Fibroblast of skin of right biceps (primary cell): Measurements from ENCODE around the gene TSPAN11.

Experiments
- DNase-seq: peaks from one replicate; pipeline ENCODE4 v3.0.0-alpha.2; 2013

Gene TSPAN11

GRCh38 chr12:30913323-30913722 lies 13.2 kb upstream of the TSPAN11 start:
- no peak for DNase-seq

DNA sequence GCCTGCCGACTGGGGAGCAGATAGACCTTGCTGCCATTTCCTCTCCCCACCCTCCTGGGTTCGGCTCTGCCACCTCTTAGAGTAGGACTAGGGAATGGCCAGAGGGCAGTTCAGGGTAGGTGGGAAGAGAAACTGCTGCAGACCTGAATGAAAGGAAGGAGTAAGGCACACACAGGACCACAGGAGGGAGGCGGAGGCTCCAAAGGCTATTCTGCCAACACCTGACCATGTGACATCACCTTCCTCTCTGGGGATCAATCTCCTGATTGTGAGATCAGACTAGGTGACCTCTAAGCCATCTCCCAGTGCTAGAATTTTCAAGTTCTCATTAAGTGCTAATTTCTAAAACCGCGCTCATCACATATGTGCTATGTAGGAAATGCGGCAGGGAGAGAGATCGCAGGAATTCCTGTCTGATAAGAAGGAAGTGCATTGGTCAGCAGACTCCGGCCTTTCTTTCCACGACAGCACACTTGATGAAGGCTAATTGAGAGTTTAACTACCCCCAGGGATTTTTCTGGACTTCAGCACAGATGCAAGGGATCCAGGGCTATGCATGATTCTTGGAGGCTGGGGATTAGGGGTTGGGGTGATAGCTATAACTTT lies 11.5 kb upstream of the TSPAN11 start:
- DNase-seq = no peak

- no peak for DNase-seq
These were observed 3.5 kb upstream of the TSPAN11 start for GRCh38 chr12:30923057-30923456.

DNA sequence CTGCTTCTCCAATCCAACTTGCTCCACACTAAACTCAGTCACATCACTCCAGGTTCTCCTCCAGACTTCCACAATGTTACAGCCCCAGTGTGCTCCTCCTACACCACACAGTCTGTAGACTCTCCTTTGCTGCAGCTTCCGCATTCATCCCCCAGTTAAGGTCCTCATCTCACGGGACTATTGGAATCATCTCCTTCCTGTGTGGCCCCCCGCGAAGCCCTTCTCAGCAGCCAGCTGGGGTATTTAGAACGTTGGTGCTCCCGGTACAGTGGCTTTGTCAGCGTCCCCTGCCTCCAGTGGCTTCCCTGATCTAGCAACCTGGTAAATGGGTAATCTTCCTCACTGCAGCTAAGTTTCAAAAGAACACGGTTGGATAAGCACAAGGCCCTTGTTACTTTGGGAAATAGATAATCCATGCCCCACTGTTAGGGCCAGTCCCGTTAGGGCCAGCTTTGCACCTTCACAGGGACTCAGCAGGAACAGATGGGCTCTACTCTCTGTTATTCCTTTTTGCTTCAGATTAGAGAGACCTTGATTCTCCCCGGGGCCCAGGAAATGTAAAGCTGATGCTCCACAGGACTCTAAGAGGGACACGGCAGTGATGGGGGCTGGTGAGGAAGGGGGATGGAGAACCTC lies 823 bp upstream of the TSPAN11 start:
- DNase-seq = no peak

DNA sequence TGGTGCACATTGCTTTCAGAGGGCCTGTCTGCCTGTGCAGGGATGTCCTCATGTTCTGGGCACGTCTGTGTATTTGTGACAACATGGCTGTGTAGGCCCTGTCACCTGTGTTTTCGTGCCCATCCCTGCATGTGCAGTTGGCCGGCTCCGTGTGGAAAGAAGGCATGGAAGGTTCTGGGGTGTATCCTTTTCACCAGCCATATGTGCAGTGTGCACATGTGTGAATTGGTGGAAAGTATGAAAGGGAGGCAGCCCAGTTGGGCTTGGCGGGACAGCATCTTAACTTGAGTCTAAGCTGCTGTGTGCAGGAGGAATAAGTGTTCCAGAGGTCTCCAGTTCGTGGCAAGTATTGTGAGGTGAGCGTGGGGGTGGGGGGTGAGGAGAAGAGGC lies 669 bp downstream of the TSPAN11 start:
- no peak for DNase-seq

GRCh38 chr12:30928356-30929244 lies 2.1 kb downstream of the TSPAN11 start:
- DNase-seq = no peak

DNA sequence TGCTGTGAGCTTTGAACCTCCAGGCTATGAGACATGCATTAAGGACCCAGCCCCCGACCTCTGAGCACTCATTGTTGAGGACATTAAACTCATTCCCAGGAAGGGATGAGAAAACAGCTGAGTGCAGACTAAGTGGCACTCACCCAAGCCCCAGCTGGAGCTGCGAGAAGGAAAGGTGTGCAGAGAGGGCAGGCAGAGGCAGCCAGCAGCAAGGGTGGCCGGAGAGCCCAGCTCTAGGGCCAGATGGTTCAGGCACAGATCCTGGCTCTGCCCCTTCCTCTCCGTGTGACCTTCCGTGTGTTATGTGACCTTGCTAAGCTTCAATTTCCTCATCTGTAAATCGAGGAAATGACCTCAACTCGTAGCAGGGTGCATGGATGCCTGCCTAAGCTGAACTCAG lies 3.7 kb downstream of the TSPAN11 start:
- DNase-seq = no peak

GRCh38 chr12:30930641-30931040 lies 4.1 kb downstream of the TSPAN11 start:
- DNase-seq = no peak

DNA sequence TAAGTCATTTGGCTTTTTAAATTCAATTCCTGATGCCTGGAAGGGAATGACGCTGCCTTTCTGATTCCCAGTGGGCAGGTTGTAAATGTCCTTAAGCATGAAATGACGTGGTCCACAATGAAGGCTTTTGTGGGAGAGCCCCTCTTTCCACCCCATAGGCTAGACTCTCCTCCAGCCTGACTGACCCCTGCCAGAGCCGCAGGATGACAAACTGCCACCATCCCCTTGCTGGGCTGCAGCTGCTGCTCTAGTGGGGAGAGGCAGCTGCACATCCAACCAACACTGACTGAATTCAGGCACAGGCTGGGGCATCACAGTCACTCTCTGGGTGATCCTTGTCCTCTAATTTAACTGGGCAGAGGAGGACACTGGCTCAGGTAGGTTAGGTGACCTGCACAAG lies 6.3 kb downstream of the TSPAN11 start:
- DNase-seq = no peak

GRCh38 chr12:30934811-30935210 lies 8.3 kb downstream of the TSPAN11 start:
- no peak for DNase-seq

DNA sequence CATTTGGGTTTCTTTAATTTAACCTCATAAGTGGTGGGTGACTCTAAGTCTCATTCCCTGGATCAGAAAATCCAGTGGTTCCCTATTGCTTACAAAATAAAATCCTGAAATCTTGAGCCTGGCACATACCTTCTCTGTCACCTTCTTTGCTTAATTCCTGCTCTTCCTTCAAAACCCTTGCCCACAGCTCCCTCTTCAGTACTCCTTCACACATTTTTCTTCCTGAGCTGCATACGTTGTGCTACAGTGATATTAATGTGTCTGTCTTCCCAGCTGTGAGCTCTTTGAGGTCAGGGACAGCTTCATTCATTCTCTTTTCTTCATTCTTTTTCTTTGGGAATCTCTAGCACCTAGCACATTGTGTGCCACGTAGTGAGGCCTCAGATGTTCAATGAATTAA lies 9.5 kb downstream of the TSPAN11 start:
- DNase-seq = no peak

- no peak for DNase-seq
These were observed 12.7 kb downstream of the TSPAN11 start for GRCh38 chr12:30939234-30939633.

DNA sequence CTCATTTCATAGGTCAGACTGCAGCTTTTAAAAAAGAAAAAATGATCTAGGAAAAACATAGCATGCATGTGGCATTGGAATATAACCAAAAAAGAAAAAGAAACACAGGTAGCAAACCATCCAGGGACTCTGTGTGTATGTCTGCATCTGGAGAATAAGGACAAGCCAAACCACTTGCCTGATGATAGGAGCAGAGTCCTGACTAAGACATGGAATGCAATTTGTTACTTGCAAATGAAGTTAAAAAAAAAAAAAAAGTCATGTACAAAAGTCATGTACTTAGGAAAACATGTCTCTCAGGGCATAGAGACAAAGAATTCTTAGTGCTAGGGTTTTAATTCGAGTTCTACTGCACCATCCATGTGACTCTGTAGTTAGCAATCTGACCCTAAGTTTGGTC lies 15.9 kb downstream of the TSPAN11 start:
- no peak for DNase-seq

DNA sequence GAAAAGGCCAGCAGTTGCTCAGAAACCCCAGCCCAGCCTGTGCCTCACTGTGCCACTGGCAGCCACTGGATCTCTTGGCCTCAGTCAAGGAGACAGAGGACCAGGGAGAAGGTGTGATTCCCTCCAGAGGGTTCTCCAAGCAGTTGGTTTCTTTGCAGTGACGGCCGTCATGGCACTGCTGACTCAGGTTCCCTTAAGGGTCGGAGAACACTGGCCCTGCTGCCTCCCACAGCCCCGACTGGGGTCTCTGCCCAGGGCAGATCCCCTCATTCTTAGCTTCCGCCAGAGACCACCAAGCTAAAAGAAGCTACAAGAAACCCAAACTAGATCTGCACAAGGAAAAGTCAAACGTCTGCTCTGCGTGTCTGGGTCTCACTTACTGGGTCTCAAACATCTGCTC lies 16.4 kb downstream of the TSPAN11 start:
- DNase-seq = no peak

DNA sequence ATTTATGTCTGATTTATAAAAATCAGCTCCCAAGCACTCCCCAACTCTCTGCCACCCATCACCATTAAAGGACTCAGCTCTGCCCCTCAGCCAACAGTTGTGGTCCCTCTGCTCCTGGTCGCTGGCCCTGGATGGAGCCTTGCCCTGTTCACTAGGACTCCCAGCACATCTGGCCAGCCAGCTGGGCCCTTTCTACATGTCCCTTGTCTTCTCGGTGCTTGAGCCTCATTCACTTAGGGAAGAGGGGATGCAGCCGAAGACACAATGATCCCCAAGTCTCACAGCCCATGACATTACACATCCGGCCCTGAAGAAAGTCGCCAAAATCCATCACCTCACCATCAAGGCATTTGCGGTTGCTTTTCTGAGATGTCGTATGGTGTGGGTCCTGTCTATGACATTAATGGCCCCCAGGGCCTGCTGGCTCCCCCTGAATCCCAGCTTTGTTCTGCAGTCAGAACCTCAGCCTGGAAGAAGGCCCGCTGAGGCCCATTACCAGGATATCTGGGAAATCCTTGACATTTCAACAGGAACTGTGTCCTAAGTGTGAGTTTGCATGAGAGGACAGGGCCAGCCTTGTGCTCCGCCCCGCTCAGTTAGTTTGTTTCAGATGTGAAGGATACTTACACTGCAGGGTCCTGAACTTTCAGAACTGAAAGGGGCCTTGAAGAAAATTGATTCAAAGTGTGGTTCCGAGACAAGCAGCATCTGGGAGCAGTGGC lies 19.1 kb downstream of the TSPAN11 start:
- DNase-seq = no peak

- no peak for DNase-seq
These were observed 25.5 kb downstream of the TSPAN11 start for GRCh38 chr12:30952015-30952414.

GRCh38 chr12:30953257-30953656 lies 26.7 kb downstream of the TSPAN11 start:
- DNase-seq = no peak

- DNase-seq = no peak
These were observed 27.6 kb downstream of the TSPAN11 start for GRCh38 chr12:30953951-30954751.

DNA sequence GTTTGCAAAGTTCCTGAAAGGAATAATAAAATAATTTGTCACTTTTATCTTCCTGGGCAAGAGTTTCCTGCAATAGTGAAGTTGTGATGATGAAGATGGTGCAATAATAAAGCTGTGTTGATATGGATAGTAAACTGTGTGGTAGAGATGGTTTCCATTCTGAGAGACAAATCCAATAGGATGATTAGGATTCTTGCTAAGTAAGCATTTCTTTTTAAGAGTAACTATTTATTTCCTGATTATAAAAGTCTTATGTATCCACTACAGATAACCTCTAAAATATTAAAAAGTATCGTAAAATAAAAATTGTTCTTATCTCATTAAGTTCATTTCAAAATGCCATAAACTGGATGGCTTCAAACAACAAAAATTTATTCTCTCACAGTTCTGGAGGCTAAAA lies 28.7 kb downstream of the TSPAN11 start:
- DNase-seq = no peak

DNA sequence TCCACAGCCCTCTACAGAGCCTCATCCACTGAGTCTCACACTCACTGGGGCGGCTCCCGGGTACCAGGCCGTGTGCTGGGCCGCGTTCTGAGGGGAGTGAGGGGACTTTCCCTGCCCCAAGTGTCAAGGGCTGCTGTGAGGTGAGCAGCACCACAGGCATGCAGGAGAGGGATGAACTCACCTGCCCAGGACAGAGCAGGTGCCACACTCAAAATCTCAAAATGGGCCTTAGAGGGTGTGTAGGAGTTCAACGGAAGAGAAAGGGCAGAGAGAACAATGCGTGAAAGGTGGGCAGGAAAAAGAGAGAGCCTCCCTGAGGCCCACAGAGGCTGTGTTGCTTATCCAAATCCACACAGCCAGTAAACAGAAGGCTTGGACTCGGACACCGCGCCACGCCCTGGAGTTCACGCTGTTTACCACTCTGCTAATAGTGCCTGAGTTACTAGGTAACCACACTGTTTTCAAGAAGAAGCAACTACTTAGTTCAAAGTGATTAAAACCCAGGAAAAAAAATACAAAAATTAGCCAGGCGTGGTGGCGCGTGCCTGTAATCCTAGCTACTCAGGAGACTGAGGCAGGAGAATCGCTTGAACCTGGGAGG lies 32.7 kb downstream of the TSPAN11 start:
- no peak for DNase-seq

DNA sequence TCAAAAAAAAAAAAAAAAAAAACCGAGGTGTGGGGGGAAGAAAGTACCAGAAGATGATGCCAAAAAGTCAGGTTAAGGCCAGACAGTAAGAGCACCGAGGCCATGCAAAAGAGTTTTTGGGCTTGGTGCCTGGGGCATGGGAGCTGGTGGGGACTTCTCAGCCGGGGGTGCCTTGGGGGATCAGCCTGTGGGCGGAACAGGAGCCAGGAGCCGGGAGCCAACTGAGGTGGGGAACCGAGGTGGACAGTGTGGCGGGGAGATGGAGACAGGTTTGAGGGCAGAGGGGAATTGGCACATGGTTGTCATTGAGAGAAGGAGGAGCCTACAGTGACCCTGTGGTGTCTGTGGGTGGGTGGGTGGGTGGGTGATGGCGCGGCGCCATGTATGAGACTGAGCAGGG lies 33.2 kb downstream of the TSPAN11 start:
- no peak for DNase-seq

- no peak for DNase-seq
These were observed 34.5 kb downstream of the TSPAN11 start for GRCh38 chr12:30961030-30961429.
